AG04450 (cell line): ENCODE measurements around the gene HOXC13. TPM values are rescaled to one million over a fixed set of nuclear protein-coding genes. Genes with fewer than 3 reads are reported as not detected.

Experiments used
- CTCF ChIA-PET: fragments of 300-600, 350-600 bp; formaldehyde crosslinking; extraction: SDS; loops from one replicate; lab custom pipeline; 2022; ENCODE audit warnings: antibody characterized with exemption, inconsistent platforms; lab: Charles Lee
- POLR2A ChIA-PET: fragments of 350-600 bp; formaldehyde crosslinking; extraction: SDS; loops from one replicate; lab custom pipeline; 2021; ENCODE audit warnings: antibody characterized with exemption, inconsistent platforms; lab: Yijun Ruan, JAX
- DNase-seq: peaks from one replicate; pipeline ENCODE4 v3.0.0-alpha.2; 2011; ENCODE audit warnings: low read depth, low spot score
- H3K27ac ChIP-seq: one replicate; pipeline ENCODE4 v1.5.1; 2012; ENCODE audit warnings: low read depth, low read length, control low read depth
- H3K27me3 ChIP-seq: one replicate; pipeline ENCODE4 v1.6.0; 2012; ENCODE audit warnings: low read length; ENCODE audit not compliant: control insufficient read depth, insufficient read depth
- H3K4me3 ChIP-seq: 2 replicates; pipeline ENCODE4 v1.5.1; 2011; ENCODE audit warnings: mild to moderate bottlenecking, low read depth, low read length, control low read depth
- H3K9me3 ChIP-seq: 2 replicates; pipeline ENCODE4 v1.5.1; 2012; ENCODE audit warnings: low read length; ENCODE audit not compliant: control insufficient read depth, insufficient read depth
- CTCF ChIP-seq: IDR thresholded peaks from 2 replicates; pipeline ENCODE4 v1.5.1; 2011; ENCODE audit warnings: low read depth, low read length, control low read depth, inconsistent platforms
- polyA plus RNA-seq: library from polyadenylated mRNA; depleted of rRNA; stranded (reverse); fragments of >200 nt; gene quantifications from 2 replicates; pipeline ENCODE4 v1.2.3, GENCODE V29; 2011

HOXC13 gene
- polyA plus RNA-seq, 1 experiment = not detected

DNA sequence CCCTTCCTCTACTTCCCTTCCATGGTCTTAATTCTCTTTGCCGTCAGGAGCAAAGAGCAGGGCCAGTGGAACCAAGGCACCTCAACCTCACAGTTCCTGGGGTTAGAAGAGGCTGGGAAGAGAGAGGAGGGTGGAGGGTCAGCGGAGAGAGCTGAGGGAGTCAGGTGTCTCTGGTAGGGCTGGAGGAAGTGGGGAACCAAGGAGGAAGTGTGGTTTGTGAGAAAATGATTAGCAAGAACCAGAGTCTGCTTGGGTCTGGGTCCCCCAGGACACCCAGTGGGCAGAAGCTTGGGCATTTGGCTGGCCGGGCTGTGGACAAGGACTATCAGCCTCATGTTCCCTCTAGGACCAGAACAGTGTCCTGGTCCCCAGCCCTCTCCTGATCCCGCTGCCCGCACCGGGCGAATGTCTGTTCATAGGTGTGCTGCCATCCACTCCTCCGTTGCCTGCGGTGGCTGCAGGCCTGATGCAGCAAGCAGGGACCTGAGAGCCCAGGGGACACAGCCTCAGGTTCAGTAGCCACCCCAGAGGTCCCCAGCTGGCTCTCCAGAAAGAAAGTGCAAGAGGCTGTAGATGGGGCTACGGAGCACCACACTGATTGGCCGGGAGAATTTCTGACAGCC lies 18.4 kb downstream of the HOXC13 start:
- no peak overlapping the region for H3K4me3 ChIP-seq
- H3K27me3 ChIP-seq = peaks cover 95% of the 10 kb centered on the region
- no peak for DNase-seq
- POLR2A ChIA-PET = no interaction called here
- peaks cover 9% of the 10 kb centered on the region; the same call in 1 of the 2 replicates for H3K9me3 ChIP-seq
- no peak for TF ChIP-seq CTCF
- CTCF ChIA-PET = no interaction called here
- H3K27ac ChIP-seq = no peak overlapping the region

DNA sequence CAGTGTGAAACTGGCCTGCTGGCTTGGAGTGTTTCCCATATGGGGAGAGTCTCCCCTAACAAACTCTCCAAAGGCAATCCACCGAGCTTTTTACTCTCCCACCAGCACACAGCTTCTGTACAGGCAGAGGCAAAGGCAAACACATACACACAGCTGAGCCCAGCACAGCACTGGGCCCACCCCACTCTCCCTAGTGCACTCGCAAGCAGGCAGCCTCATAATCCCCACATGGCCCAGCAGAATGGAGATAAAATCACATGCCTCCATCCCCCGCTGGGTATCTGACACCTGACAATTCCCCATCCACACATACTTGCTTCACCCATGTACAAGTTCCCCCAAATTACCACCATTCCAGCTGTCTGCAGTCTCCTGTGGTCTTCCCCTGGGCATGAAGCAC lies 19.5 kb downstream of the HOXC13 start:
- CTCF ChIA-PET = no interaction called here
- DNase-seq = no peak
- peaks cover 5% of the 10 kb centered on the region; the same call in 1 of the 2 replicates for H3K9me3 ChIP-seq
- H3K27me3 ChIP-seq = peaks cover 96% of the 10 kb centered on the region
- H3K4me3 ChIP-seq = no peak overlapping the region
- H3K27ac ChIP-seq = no peak overlapping the region
- TF ChIP-seq CTCF = no peak
- POLR2A ChIA-PET = no interaction called here

DNA sequence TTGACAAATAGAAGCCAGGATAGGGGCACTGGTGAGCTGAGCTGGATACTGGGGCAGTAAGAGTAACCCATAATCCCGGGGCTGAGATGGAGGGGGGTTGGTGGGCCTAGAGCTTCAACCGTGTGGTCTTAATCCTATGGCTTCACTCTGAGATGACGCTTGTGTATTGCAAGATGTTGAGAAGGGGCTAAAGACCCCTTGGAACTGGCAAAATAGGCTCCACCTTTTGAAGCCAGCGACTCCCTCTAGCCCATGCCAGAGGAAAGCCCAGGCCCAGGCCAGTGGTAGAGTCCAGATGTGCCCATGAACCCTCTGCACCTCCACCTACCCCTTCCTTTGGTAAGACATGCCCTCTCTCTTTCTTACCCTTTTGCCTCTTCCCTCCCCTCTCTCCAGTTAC lies 20.7 kb downstream of the HOXC13 start:
- Histone ChIP-seq H3K4me3 (no peak overlapping the region), H3K9me3 (peaks cover 8% of the 10 kb centered on the region; the same call in 1 of the 2 replicates), H3K27ac (no peak overlapping the region), H3K27me3 (peaks cover 96% of the 10 kb centered on the region)
- ChIA-PET POLR2A (no interaction called here), CTCF (interaction anchor here (0.7 kb wide), 1 partner anchor 763 kb away, joined by 7 read pairs; no protein-coding TSS in a partner anchor)
- no peak for TF ChIP-seq CTCF
- DNase-seq = no peak

GRCh38 chr12:53960187-53961024 lies 21.8 kb downstream of the HOXC13 start:
- ChIA-PET CTCF (no interaction called here), POLR2A (no interaction called here)
- Histone ChIP-seq H3K4me3 (no peak overlapping the region), H3K27me3 (peaks cover 98% of the 10 kb centered on the region), H3K9me3 (peaks cover 3% of the 10 kb centered on the region; the same call in 1 of the 2 replicates), H3K27ac (no peak overlapping the region)
- no peak for TF ChIP-seq CTCF
- no peak for DNase-seq
